Rectal smooth muscle tissue (tissue), 1 donor: Measurements from ENCODE around the gene HNRNPM.

Source experiments
- H3K27ac ChIP-seq: one replicate; pipeline ENCODE4 v1.7.0; 2013; ENCODE audit warnings: low read depth, low read length, inconsistent platforms
- H3K27me3 ChIP-seq: one replicate; pipeline ENCODE4 v1.7.0; 2013; ENCODE audit warnings: low read length; ENCODE audit not compliant: control insufficient read depth, insufficient read depth
- H3K36me3 ChIP-seq: one replicate; pipeline ENCODE4 v1.7.0; 2013; ENCODE audit warnings: low read length; ENCODE audit not compliant: control insufficient read depth, insufficient read depth
- H3K4me1 ChIP-seq: one replicate; pipeline ENCODE4 v1.7.0; 2013; ENCODE audit warnings: low read length; ENCODE audit not compliant: control insufficient read depth, insufficient read depth
- H3K4me3 ChIP-seq: one replicate; pipeline ENCODE4 v1.7.0; 2013; ENCODE audit warnings: low read length
- H3K9ac ChIP-seq: one replicate; pipeline ENCODE4 v1.7.0; 2013; ENCODE audit warnings: low read length

The HNRNPM gene

DNA sequence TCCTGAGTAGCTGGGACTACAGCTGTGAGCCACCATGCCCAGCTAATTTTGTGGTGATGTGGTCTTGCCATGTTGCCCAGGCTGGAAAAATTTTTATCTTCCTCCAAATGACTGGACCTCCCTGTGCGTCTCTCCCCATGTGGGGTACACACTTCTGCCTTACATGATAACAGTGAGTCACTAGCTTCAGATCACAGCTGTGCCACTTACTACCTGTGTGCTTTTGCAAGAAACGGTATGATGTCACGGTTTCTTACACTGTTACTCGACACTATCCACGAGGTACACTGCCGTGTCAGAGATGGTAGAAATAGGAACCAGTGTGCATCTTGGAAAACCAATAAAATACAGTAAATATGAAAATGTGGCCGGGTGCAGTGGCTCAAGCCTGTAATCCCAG is 86.7 kb downstream of the HNRNPM start:
- Histone ChIP-seq H3K36me3 (peaks cover 2% of the 10 kb centered on the region), H3K9ac (no peak overlapping the region), H3K27me3 (no peaks in the 10 kb centered on the region), H3K4me1 (no peaks in the 10 kb centered on the region), H3K4me3 (no peak overlapping the region), H3K27ac (no peak overlapping the region)

DNA sequence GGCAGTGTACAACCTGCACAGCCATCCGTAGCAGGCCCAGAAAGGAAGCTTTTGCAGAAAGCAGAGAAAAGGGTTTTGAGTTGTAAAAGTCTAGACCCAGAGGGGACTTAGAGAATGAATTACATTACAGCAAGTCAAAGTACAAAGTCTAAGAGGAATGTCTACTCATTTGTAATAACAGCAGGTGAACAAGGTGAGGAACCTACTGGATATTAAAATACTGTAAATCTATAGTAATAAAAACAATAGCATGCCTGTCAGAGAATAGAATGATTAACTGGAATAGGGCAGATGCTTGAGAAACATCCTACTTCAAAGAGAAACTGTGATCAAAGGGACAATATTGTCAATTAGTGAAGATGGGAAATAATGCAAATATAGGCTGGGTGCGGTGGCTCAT is 87.5 kb downstream of the HNRNPM start:
- Histone ChIP-seq H3K9ac (no peak overlapping the region), H3K36me3 (peaks cover 2% of the 10 kb centered on the region), H3K27me3 (no peaks in the 10 kb centered on the region), H3K4me3 (no peak overlapping the region), H3K27ac (no peak overlapping the region), H3K4me1 (no peaks in the 10 kb centered on the region)

DNA sequence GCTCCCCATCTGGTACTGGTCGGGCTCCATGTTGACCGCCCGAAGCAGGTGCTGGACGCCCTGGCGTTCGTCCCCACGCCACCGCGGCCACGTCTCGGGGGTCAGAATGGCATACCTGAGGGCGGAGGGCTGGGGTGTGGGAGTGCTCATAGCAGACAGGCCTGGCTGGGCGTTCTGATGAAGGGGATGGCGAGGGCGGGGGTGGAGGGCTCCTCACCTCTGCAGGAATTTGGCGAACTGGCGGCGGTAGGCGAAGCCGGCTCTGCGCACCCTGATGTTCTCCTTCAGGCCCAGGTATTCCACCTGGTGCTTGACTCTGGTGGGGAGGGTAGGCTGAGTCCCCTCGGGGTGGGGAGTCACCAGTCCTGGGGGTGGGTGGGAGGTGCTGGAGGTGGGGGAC is 91.5 kb downstream of the HNRNPM start:
- no peaks in the 10 kb centered on the region for H3K4me1 ChIP-seq
- H3K4me3 ChIP-seq, result no peak overlapping the region
- H3K9ac ChIP-seq, result no peak overlapping the region
- H3K36me3 ChIP-seq, result no peaks in the 10 kb centered on the region
- H3K27me3 ChIP-seq, result no peaks in the 10 kb centered on the region
- no peak overlapping the region for H3K27ac ChIP-seq

DNA sequence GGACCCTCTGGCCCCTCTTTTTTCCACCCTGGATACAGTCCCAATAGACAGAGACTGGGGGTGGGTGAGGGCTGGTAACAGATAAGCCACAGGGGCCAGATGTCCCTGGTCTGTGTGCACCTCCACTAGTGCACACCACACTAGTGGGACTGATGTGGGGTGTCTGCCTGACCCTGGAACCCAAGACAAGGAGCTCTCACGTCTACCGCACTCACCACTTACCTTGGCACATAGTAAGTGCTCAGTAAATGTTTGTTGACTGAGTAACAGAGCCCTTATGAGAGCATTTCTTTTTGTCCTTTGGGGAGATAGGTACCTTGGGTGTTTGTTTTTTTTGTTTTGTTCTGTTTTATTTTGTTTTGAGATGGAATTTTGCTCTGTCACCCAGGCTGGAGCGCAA is 92.3 kb downstream of the HNRNPM start:
- H3K27me3 ChIP-seq, result no peaks in the 10 kb centered on the region
- no peak overlapping the region for H3K27ac ChIP-seq
- no peak overlapping the region for H3K9ac ChIP-seq
- H3K36me3 ChIP-seq, result no peaks in the 10 kb centered on the region
- H3K4me1 ChIP-seq, result no peaks in the 10 kb centered on the region
- H3K4me3 ChIP-seq, result no peak overlapping the region
